ENCODE data around the gene LINC00237. TPM values are rescaled to one million over a fixed set of nuclear protein-coding genes. Genes with fewer than 3 reads are reported as not detected.

LINC00237 gene
- total RNA-seq, 1 donor, result not detected

Small RNA genes within 50 kb of the gene (small RNA-seq; reads per million reads assigned to genes)
- not detected for gene RNA5SP477

Other genes with a start within 250 kb of the LINC00237 start
- gene KIZ, start 19.7 kb upstream of the LINC00237 start, total RNA-seq (ENCODE audit: low replicate concordance), result 19.4 and 55.3 TPM in 2 replicates
- 97.1 and 97.3 TPM in 2 replicates for gene XRN2, start 197.0 kb upstream of the LINC00237 start, total RNA-seq (ENCODE audit: low replicate concordance)

All from fibroblast of the aortic adventitia (primary cell).